Activated CD8-positive, alpha-beta memory T cell treated with anti-CD3 and anti-CD28 coated beads for 36 hours (primary cell): ENCODE data around the gene MACROD1. TPM values are rescaled to one million over a fixed set of nuclear protein-coding genes. Genes with fewer than 3 reads are reported as not detected.

Experiments
- CTCF ChIA-PET: fragments of 350-600 bp; sonication (Branson Sonifier 250); formaldehyde crosslinking; loops from one replicate; lab custom pipeline; 2021; ENCODE audit warnings: antibody characterized with exemption; lab: Charles Lee
- POLR2A ChIA-PET: fragments of 350-600 bp; sonication (Branson Sonifier 250); formaldehyde crosslinking; loops from one replicate; lab custom pipeline; 2021; ENCODE audit warnings: antibody characterized with exemption; lab: Charles Lee
- total RNA-seq, 2 experiments: library from RNA; stranded (reverse); gene quantifications; one replicate each; pipeline ENCODE4 v1.2.3, GENCODE V29; 2021

MACROD1 gene
- total RNA-seq, 2 experiments from 2014 or later: 20.6 to 21.8 TPM

- ChIA-PET POLR2A (no interaction called here), CTCF (no interaction called here)
Observed at GRCh38 chr11:64107303-64107702, 58.6 kb downstream of the MACROD1 start.

DNA sequence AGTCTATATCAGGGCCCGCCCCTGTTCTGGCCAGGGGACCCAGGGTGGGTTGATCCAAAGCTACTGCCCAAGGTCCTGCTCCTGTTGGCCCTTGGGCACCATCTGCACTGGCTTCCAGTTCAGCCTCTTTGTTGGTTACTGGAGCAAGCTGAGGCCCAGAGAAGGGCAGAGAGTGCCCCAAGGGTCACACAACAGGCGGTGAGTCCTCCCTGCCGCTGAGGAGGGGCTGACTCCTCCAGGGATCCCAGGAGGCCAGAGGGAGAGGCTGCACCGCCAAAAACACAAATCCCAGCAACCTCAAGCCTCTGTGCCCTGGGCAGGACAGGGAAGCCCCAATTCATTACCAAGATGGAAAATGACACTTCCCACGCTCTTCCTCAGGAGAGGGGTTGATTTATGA is 61.3 kb downstream of the MACROD1 start:
- ChIA-PET CTCF (no interaction called here), POLR2A (no interaction called here)

DNA sequence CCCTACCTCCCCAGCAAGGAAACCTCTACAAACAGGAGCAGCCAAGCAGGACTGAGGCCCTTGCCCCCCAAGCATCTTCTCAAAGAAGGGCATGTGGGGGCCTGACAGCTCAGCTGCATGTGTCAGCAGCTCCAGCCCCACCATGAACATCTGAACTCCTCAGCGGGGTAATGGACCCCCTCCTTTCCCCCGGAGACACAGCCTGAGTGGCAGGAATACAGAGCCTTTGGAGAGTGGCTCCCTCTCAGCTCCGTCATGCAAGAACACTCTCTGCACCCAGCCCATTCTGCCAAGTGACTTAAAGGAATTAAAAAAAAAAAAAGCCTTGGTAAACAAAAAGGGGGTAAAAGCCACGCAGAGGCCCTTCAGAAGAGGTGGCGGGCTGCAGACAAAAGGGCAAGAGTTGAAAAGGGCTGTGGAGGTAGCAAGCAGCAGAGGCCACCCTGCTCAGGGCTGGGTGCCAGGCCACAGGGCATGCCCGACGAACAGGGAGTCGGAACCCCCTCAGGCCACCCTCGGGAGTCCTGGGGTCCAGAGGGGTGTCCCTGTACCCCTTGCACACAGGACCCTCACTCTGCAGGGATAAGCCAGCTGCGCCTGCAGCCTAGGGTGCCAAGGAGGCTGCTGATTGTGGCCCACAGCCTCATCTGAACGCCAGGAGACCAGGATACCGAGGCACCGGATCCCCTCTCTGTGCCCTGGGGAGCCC is 62.5 kb downstream of the MACROD1 start:
- CTCF ChIA-PET: no interaction called here
- POLR2A ChIA-PET: no interaction called here

DNA sequence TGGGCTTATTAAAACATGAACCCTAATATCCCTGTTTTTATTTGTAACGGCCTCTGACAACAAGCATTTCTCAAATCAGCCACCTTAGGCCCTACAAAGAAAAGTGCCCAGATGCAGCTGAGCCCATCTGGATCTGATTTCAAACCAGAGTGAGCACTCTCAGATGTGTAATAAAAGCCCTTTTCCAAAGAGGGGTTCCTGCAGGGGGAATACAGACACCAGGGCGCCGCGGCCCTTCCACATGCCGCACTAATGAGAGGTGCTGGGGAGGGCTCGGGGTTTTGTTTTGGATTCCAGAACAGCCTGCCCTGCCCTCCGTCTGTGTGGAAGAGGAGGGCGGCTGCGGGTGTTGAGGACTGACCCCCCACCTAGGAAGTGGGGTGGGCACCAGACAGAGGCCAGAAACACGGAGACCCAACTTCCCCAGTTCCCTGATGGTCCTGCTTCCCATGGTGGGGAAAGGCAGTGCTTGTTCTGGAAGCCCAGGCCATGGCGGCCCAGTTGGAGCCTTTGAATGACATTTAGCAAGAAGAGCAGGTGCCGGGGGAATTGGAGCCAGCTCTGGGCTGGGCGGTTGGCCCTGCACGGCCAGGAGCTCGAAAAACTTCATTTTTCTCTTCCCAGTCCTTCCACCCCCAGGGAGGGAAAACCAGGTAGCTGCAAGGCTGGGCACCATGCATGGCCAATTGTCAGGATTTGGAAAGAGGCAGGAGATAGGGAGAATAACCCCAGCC is 63.7 kb downstream of the MACROD1 start:
- POLR2A ChIA-PET: interaction anchor here (0.5 kb wide), 1 partner anchor 312 kb away, joined by 3 read pairs; no protein-coding TSS in a partner anchor
- CTCF ChIA-PET: no interaction called here

DNA sequence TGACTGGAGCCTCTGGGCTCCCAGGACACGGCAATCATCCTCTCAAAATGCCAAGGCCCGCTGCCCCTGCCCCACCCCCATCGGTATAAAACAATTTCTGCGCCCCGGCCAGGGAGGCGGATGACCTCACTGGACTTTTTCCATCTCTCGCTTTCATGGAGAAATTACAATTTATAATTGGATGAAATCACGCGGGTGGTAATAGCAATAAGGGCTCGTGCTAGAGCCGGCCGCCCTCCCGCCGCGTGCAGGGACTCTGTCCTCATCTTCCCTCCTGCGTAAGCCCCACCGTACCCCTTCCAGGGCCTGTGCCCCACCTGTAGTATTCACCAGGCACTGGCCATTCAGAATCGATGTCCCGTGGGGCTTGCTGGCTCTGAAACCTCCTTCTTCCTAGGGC is 64.5 kb downstream of the MACROD1 start:
- CTCF ChIA-PET: no interaction called here
- POLR2A ChIA-PET: no interaction called here

DNA sequence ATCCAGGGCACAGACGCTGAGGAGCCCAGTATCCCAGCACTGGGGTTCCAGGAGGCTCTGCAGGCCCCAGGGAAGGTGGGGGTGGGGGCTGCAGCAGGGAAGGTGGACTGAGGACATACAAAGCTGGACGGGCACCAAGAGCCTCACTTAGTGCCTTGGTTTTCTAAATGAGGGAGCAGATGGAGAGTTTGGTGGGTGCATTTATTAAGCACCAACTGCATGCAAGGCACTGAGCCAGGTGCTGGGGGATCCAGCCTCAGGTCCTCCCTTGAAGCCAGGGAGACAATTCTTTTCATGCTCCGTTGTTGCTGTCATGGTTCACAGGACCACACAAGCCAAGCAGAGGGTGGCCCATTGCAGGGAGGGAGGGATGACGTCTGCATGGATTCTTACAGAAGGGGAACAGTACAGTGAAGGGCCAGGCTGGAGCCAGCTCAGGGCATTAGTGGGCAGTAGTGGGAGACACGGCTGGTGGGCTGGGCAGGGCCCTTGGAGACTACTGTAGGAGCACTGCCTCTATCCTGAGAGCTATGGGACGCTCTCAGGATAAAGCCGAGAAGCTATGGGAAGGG is 65.0 kb downstream of the MACROD1 start:
- CTCF ChIA-PET: no interaction called here
- POLR2A ChIA-PET: no interaction called here

DNA sequence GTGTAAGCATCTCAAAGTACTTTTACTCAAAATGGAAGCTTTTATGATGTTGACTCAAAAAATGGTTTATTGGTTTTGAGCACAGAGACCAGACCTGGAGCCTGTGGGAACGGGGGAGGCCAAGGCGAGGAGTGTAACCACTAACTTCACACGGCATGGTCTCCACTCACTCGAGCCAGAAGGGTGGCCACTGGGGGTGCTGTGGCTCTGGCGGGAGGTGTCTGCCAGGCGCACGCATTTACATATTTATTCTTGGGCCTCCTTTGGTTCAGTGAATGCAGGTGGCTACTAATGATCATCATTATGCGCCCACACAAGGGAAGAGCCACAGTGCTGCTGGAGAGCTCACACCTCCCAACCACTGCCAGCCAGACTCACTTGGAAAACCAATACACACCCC is 65.6 kb downstream of the MACROD1 start:
- CTCF ChIA-PET: no interaction called here

GRCh38 chr11:64099436-64099835 is 66.5 kb downstream of the MACROD1 start:
- ChIA-PET CTCF (no interaction called here), POLR2A (no interaction called here)

More for the DNA sequence above, 65.6 kb downstream of the MACROD1 start:
- POLR2A ChIA-PET: no interaction called here

DNA sequence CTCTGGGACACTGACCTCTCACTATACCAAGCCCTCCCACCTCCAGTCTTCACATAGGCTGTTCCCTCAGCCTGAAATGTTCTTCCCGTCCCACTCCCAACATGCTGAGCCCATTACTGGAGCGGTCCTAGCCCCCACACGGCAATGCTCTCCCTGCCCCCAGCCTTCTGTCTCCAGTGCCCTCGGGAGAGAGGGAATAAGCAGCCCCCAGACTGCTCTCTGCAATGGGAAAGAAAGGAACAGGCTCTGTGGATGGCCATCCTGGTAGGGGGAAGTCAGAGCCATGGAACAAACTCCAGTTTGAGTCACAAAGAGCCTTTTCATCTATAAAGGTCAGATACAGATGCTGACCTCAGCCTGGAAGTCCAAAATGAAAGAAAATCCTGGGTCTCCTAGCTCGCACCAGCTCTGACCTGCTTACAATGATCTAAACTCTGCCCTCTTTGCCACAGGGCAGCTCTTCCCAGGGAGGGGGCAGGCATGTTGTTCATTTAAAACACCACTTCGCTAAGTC is 67.5 kb downstream of the MACROD1 start:
- CTCF ChIA-PET: no interaction called here
- POLR2A ChIA-PET: no interaction called here

GRCh38 chr11:64097468-64098317 is 68.2 kb downstream of the MACROD1 start:
- ChIA-PET POLR2A (no interaction called here), CTCF (no interaction called here)

DNA sequence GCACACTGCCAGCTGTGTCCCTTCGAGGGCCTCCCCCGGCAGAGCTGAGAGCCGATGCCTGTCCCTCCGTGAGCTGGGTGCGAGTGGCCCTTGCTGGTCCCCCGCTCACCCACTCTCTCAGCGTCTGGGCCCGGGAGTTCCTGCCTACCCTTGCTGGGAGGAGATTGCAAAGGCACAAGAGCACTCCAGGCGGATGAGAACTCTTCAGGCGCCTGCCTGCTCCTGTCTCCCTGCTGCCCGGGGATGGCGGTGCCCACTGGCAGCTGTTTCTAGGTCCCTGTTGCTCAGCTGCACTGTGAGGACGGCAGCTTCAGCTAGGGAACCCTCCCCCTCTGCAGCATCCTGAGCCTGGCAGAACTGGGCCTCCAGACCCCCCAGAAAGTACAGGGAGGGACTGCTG is 69.1 kb downstream of the MACROD1 start:
- ChIA-PET CTCF (interaction anchor here (1.1 kb wide), 1 partner anchor 56 kb away, joined by 3 read pairs; no protein-coding TSS in a partner anchor), POLR2A (no interaction called here)

GRCh38 chr11:64095949-64096348 is 70.0 kb downstream of the MACROD1 start:
- POLR2A ChIA-PET: interaction anchor here (0.5 kb wide), 1 partner anchor 52 kb away, joined by 3 read pairs; no protein-coding TSS in a partner anchor
- CTCF ChIA-PET: interaction anchor here (1.1 to 1.2 kb wide), 2 partner anchors 52 to 57 kb away, joined by 3 read pairs; no protein-coding TSS in a partner anchor

- ChIA-PET CTCF (interaction anchor here (1.2 kb wide), 1 partner anchor 53 kb away, joined by 3 read pairs; no protein-coding TSS in a partner anchor), POLR2A (interaction anchor here (0.5 kb wide), 1 partner anchor 51 kb away, joined by 3 read pairs; no protein-coding TSS in a partner anchor)
Observed at GRCh38 chr11:64095273-64095817, 70.6 kb downstream of the MACROD1 start.

- ChIA-PET POLR2A (no interaction called here), CTCF (interaction anchor here (1.2 kb wide), 1 partner anchor 53 kb away, joined by 3 read pairs; no protein-coding TSS in a partner anchor)
Observed at GRCh38 chr11:64094463-64095260, 71.3 kb downstream of the MACROD1 start.

- ChIA-PET CTCF (no interaction called here), POLR2A (no interaction called here)
Observed at GRCh38 chr11:64093233-64094039, 72.5 kb downstream of the MACROD1 start.

DNA sequence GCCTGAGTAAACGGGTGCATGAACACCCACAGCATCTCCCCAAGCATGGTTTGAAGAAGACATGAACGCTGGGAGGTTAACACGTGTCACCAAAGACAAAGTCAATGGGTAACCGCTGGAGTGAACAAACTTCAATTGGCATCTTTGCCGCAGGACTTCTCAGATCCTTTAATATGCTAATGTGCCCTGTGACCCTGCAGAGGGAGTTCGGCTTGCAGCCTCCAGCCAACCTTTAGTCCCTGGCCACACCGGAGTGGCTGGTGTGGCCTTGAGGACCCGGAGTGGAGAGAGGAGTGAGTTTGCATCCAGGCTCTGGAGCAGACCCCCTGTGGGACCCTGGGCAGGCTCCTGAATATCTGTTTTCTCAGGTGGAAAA is 73.2 kb downstream of the MACROD1 start:
- POLR2A ChIA-PET: no interaction called here
- CTCF ChIA-PET: no interaction called here

- ChIA-PET CTCF (interaction anchor here (1.3 kb wide), 2 partner anchors 55 to 92 kb away, joined by 3 to 4 read pairs; no protein-coding TSS in a partner anchor), POLR2A (no interaction called here)
Observed at GRCh38 chr11:64092111-64092760, 73.7 kb downstream of the MACROD1 start.
